GM10266 (cell line): ENCODE results near the gene WWC2.

Source experiments
- DNase-seq: peaks from one replicate; pipeline ENCODE4 v3.0.0; 2012; ENCODE audit errors: extremely low spot score
- CTCF ChIP-seq: IDR thresholded peaks from 2 replicates; pipeline ENCODE4 v1.5.1; 2012; ENCODE audit warnings: mild to moderate bottlenecking, low read depth; ENCODE audit not compliant: control insufficient read depth, insufficient read depth; ENCODE audit errors: missing control alignments

The WWC2 gene

GRCh38 chr4:183140911-183141320, 41.9 kb downstream of the WWC2 start:
- DNase-seq, result no peak

GRCh38 chr4:183141997-183142396, 42.9 kb downstream of the WWC2 start:
- no peak for DNase-seq
- TF ChIP-seq CTCF, result no peak

More at GRCh38 chr4:183140911-183141320, 41.9 kb downstream of the WWC2 start:
- TF ChIP-seq CTCF, result no peak

- TF ChIP-seq CTCF, result no peak
- DNase-seq, result no peak
Measured at GRCh38 chr4:183142571-183143550, 43.8 kb downstream of the WWC2 start.

- no peak for TF ChIP-seq CTCF
Measured at GRCh38 chr4:183144787-183145186, 45.7 kb downstream of the WWC2 start.

GRCh38 chr4:183145773-183146172, 46.7 kb downstream of the WWC2 start:
- DNase-seq, result no peak
- TF ChIP-seq CTCF, result no peak

More at GRCh38 chr4:183144787-183145186, 45.7 kb downstream of the WWC2 start:
- DNase-seq, result no peak

GRCh38 chr4:183146478-183146877, 47.4 kb downstream of the WWC2 start:
- no peak for TF ChIP-seq CTCF
- no peak for DNase-seq

GRCh38 chr4:183147196-183147595, 48.1 kb downstream of the WWC2 start:
- no peak for TF ChIP-seq CTCF
- DNase-seq, result no peak
